Spleen (tissue), 11 donors: Measurements from ENCODE around the gene ELFN1. TPM values are rescaled to one million over a fixed set of nuclear protein-coding genes. Genes with fewer than 3 reads are reported as not detected.
A peak's percentile ranks its signal among the peaks of the same experiment; 100 is the strongest.

Experiments used
- DNase-seq: peaks from one replicate; pipeline ENCODE4 v3.0.0-alpha.2; 2020
- H3K27ac ChIP-seq, 8 donors: fragments of 200-600 bp; sonication (generic) in 7 of 8; 1 replicate in 4 of 8; 2 replicates in 4 of 8; pipeline versions ENCODE4 v1.5.0 to v1.8.0; 2016 to 2021; ENCODE audit warnings: inconsistent platforms in 4 of 8, mild to moderate bottlenecking in 4 of 8, moderate library complexity in 1 of 8
- H3K27me3 ChIP-seq, 7 donors: fragments of 200-600 bp; sonication (generic) in 6 of 7; replicated peaks in 1 of 7; 1 replicate in 4 of 7; 2 replicates in 3 of 7; pipeline versions ENCODE4 v1.5.0 to v1.8.0; 2016 to 2021; ENCODE audit warnings: inconsistent platforms in 3 of 7, mild to moderate bottlenecking in 1 of 7
- H3K36me3 ChIP-seq, 6 donors: fragments of 200-600 bp; sonication (generic) in 5 of 6; 1 replicate in 4 of 6; 2 replicates in 2 of 6; pipeline versions ENCODE4 v1.5.0 to v1.8.0; 2016 to 2021; ENCODE audit warnings: inconsistent platforms in 2 of 6
- H3K4me1 ChIP-seq, 6 donors: fragments of 200-600 bp; sonication (generic) in 5 of 6; 1 replicate in 3 of 6; 2 replicates in 3 of 6; pipeline versions ENCODE4 v1.5.0 to v1.8.0; 2016 to 2021; ENCODE audit warnings: inconsistent platforms in 3 of 6
- H3K4me3 ChIP-seq, 8 donors: fragments of 200-600 bp; sonication (generic) in 7 of 8; 1 replicate in 4 of 8; 2 replicates in 4 of 8; pipeline versions ENCODE4 v1.5.0 to v1.8.0; 2016 to 2021; ENCODE audit warnings: inconsistent platforms in 4 of 8, mild to moderate bottlenecking in 4 of 8, moderate library complexity in 2 of 8
- H3K9me3 ChIP-seq, 8 donors: fragments of 200-600 bp; sonication (generic) in 7 of 8; 1 replicate in 4 of 8; 2 replicates in 4 of 8; pipeline versions ENCODE4 v1.5.0 to v1.8.0; 2016 to 2021; ENCODE audit warnings: inconsistent platforms in 4 of 8
- POLR2A ChIP-seq, 3 donors: fragments of 450-650 bp; IDR thresholded peaks; one replicate each; pipeline ENCODE4 v1.5.1; 2017; ENCODE audit warnings: antibody characterized with exemption in 3 of 3, mild to moderate bottlenecking in 1 of 3
- POLR2AphosphoS5 ChIP-seq, 3 donors: sonication (generic); formaldehyde crosslinking; IDR thresholded peaks; one replicate each; pipeline ENCODE4 v1.5.1; 2017; ENCODE audit warnings: antibody characterized with exemption in 3 of 3
- WGBS, 5 donors: extraction: QIAGEN DNeasy Blood & Tissue Kit in 3 of 5; methylation state at CpG; one replicate each; pipeline versions ENCODE4 v1.1.5 to v1.1.7; 2013 to 2018; 5-methylcytosine and 5-hydroxymethylcytosine counted together
- intact Hi-C: fragments of 100-400 bp; cut with DNase I; formaldehyde crosslinking; loops from one replicate; pipeline ENCODE4 v1.15.0; 2023; ENCODE audit warnings: low total_unique reads
- polyA plus RNA-seq, 3 donors: library from polyadenylated mRNA; stranded (reverse); fragments of 200-250 nt; gene quantifications; one replicate each; pipeline ENCODE4 v1.2.1, GENCODE V29; 2013
- total RNA-seq, 7 donors: library from RNA; depleted of rRNA in 3 of 7; stranded (reverse); fragments of >200 nt in 3 of 7; fragmentation: NEBNext Ultra II Directional in 4 of 7; extraction: Animal tissue kit (Norgen Biotek cat#: 25700) in 4 of 7; gene quantifications; one replicate each; pipeline versions ENCODE4 v1.1.0 to v1.2.1, GENCODE V29; 2016 to 2021
- TF ChIP-seq, protein P1 (sequence below), 11 experiments: fragments of 200-600 bp in 7 of 11; fragments of 450-650 bp in 4 of 11; sonication (generic) in 4 of 11; IDR thresholded peaks in 8 of 11; conservative IDR thresholded peaks in 3 of 11; 1 replicate in 7 of 11; 2 replicates in 4 of 11; pipeline versions ENCODE4 v1.4.0 to v1.8.0; 2016 to 2021; ENCODE audit warnings: antibody characterized with exemption in 11 of 11, inconsistent platforms in 4 of 11, mild to moderate bottlenecking in 1 of 11
- donor health status: healthy with polysubstance abuse.
- donor health status: DM: no; HTN: no; CAD: no; lungs with moderate emphysema.
- donor health status: DM: no; HTN: no; CAD: no.
- donor health status: Bipolar disorder and iron deficiency.
- donor health status: healthy.
- donor health status: DM: no; HTN: no; CAD: no.
- donor health status: DM: yes; HTN: yes; CAD: no.

ELFN1 gene
- total and polyA plus RNA-seq, 10 donors, result 0.22 to 3.9 (median 2.4) TPM

DNA sequence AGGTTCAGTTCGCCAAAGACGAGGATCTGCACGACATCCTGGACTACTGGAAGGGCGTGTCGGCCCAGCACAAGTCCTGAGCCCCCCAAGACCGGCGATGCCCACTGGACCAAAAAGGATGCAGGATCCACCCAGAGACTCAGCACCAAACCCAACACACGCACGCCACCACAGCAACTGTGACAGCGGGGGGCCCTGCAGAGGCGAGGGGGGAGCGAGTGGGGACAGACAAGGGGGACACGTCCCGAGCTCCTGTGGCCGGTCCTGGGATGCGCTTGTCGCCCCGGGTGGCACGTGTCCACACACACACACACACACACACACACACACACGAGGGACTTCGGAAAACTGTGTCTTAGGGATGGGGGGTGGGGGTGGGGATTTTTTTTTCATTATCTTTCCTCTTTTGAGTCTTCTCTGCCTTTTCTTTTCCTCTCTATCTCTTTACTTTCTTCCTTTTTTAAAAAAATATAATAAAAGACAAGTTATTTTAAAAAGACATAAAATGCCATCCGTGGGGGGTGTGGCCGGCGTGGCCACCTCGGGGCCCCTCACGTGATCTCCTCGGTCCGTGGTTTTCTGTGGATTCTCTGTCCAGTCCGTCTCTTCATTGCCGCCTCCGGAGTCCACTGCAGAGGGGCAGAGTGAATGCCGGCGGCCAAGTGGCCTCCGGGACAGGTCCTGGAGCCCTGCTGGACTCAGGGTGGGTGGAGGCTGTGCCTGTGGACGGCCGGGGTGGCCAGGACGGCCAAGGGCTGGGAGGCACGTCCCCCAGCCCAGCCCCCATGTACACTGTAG is 77.1 kb downstream of the ELFN1 start:
- Histone ChIP-seq H3K27me3 (peaks cover 0 to 35% (median 0%) of the 10 kb centered on the region in 7 donors), H3K4me1 (peaks cover 3 to 33% (median 17%) of the 10 kb centered on the region in 6 donors), H3K36me3 (peaks cover 0 to 9% (median 0%) of the 10 kb centered on the region in 6 donors), H3K27ac (no peak overlapping the region), H3K4me3 (no peak overlapping the region), H3K9me3 (no peaks in the 10 kb centered on the region)
- intact Hi-C loops, result no loop called here
- DNase-seq, result no peak
- 89 to 94% (median 90%) methylated on average over 31 to 38 of the region's 38 CpGs for WGBS, 5 donors
- TF ChIP-seq, protein P1, sequence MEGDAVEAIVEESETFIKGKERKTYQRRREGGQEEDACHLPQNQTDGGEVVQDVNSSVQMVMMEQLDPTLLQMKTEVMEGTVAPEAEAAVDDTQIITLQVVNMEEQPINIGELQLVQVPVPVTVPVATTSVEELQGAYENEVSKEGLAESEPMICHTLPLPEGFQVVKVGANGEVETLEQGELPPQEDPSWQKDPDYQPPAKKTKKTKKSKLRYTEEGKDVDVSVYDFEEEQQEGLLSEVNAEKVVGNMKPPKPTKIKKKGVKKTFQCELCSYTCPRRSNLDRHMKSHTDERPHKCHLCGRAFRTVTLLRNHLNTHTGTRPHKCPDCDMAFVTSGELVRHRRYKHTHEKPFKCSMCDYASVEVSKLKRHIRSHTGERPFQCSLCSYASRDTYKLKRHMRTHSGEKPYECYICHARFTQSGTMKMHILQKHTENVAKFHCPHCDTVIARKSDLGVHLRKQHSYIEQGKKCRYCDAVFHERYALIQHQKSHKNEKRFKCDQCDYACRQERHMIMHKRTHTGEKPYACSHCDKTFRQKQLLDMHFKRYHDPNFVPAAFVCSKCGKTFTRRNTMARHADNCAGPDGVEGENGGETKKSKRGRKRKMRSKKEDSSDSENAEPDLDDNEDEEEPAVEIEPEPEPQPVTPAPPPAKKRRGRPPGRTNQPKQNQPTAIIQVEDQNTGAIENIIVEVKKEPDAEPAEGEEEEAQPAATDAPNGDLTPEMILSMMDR (IDR thresholded peaks at IDR 0.05 in 8 of 11, conservative IDR thresholded peaks at IDR 0.05 in 3 of 11), result no peak
- TF ChIP-seq POLR2AphosphoS5 (IDR thresholded peaks at IDR 0.05) (no peak), POLR2A (IDR thresholded peaks at IDR 0.05) (no peak)

DNA sequence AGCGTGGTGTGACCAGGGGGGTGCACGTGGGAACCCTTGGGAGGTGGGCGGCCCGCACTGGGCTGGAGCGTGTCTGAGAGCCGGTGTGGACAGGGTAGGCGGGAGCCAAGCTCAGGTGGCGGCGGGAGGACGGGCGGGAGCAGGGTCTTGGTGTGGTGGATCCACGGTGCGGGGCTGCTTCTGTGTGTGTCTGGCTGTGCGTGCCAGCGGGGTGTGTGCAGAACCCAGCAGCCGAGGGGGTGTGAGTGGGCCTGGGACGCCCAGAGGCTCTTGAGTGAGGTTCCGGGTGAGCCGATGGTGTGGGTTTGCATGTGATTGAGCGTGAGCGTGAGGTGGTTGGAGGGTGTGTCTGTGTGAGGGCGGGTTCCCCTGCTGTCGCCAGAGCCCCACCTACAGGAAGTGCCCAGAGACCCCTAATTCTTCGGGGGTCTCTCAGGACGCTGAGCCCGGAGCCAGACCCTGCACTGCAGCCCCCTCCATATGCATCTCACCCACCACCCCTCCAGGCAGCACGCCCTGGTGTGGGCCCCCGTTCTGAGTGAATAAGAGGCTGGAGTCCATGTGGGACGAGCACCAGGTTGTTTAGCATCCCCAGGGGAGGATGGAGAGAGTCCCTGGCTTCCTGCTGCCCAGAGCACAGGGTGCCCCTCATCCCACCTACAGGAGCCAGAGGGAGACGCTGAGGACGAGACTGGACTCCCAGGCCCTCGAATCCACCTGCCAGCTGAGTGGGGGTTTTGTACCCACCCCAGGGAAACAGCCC is 78.2 kb downstream of the ELFN1 start:
- Histone ChIP-seq H3K4me3 (no peak overlapping the region), H3K27ac (no peak overlapping the region), H3K36me3 (peaks cover 0 to 9% (median 0%) of the 10 kb centered on the region in 6 donors), H3K4me1 (peaks cover 0 to 23% (median 7%) of the 10 kb centered on the region in 6 donors), H3K27me3 (peaks cover 0 to 24% (median 0%) of the 10 kb centered on the region in 7 donors), H3K9me3 (no peaks in the 10 kb centered on the region)
- TF ChIP-seq POLR2AphosphoS5 (IDR thresholded peaks at IDR 0.05) (no peak), POLR2A (IDR thresholded peaks at IDR 0.05) (no peak)
- TF ChIP-seq, protein P1 (IDR thresholded peaks at IDR 0.05 in 8 of 11, conservative IDR thresholded peaks at IDR 0.05 in 3 of 11), result no peak
- DNase-seq, result peak; percentile 76
- intact Hi-C loops, result no loop called here
- 62 to 78% (median 71%) methylated on average over 22 to 32 of the region's 32 CpGs for WGBS, 5 donors

DNA sequence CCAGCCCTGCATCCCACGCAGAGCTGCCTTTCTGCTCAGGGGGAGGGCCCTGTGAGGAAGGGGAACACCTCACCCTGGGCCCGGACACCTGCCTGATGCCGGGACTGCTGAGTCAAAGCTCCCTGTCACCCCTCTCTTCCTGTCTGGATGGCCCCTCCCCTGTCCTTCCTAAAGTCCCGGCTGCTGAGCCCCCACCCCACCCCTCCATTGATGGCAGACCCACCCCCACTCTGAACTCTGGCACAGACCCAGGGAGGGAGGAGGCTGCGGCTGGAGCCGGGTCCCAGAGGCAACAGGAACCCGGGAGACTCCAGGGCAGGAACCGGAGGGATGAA is 78.7 kb downstream of the ELFN1 start:
- Histone ChIP-seq H3K27me3 (peaks cover 0 to 20% (median 0%) of the 10 kb centered on the region in 7 donors), H3K9me3 (no peaks in the 10 kb centered on the region), H3K4me1 (peaks cover 0 to 17% (median 3%) of the 10 kb centered on the region in 6 donors), H3K4me3 (no peak overlapping the region), H3K36me3 (peaks cover 0 to 9% (median 0%) of the 10 kb centered on the region in 6 donors), H3K27ac (no peak overlapping the region)
- WGBS, 5 donors, result 17 to 26% (median 21%) methylated on average over 8 of the region's 8 CpGs
- TF ChIP-seq POLR2A (IDR thresholded peaks at IDR 0.05) (no peak), POLR2AphosphoS5 (IDR thresholded peaks at IDR 0.05) (no peak)
- TF ChIP-seq, protein P1 (IDR thresholded peaks at IDR 0.05 in 8 of 11, conservative IDR thresholded peaks at IDR 0.05 in 3 of 11), result no peak
- no peak for DNase-seq
- intact Hi-C loops, result no loop called here
